OCI-LY3 (cell line): ENCODE measurements around the gene MYO5A.
A peak's percentile ranks its signal among the peaks of the same experiment; 100 is the strongest.

ENCODE experiments used
- H2AFZ ChIP-seq: fragments of 200-600, 300-600 bp; shearing (Covaris generic); 2 replicates; pipeline ENCODE4 v1.6.0; 2014; ENCODE audit warnings: antibody characterized with exemption, low read depth, low read length
- H3K27ac ChIP-seq: fragments of 200-600, 300-600 bp; sonication (generic); 2 replicates; pipeline ENCODE4 v1.5.1; 2014; ENCODE audit warnings: mild to moderate bottlenecking, low read length, moderate library complexity, mixed read lengths
- H3K27me3 ChIP-seq: fragments of 200-600, 300-600 bp; sonication (generic); 2 replicates; pipeline ENCODE4 v1.6.1; 2014; ENCODE audit warnings: low read depth, low read length, mixed read lengths
- H3K36me3 ChIP-seq: fragments of 200-600, 300-600 bp; sonication (generic); replicated peaks from 2 replicates; pipeline ENCODE3; 2014; ENCODE audit warnings: low read depth, low read length, mixed read lengths
- H3K4me1 ChIP-seq: fragments of 300-600, 200-600 bp; sonication (generic); 2 replicates; pipeline ENCODE4 v1.6.1; 2014; ENCODE audit warnings: low read length, mixed read lengths
- H3K4me2 ChIP-seq: fragments of 200-600, 300-600 bp; sonication (generic); 2 replicates; pipeline ENCODE4 v1.6.1; 2014; ENCODE audit warnings: low read length, mixed read lengths
- H3K4me3 ChIP-seq: fragments of 300-600, 200-600 bp; sonication (generic); 2 replicates; pipeline ENCODE4 v1.5.1; 2014; ENCODE audit warnings: antibody characterized with exemption, mild to moderate bottlenecking, low read length, moderate library complexity
- H3K79me2 ChIP-seq: fragments of 300-600, 200-600 bp; shearing (Covaris generic); 2 replicates; pipeline ENCODE4 v1.6.1; 2014; ENCODE audit warnings: mild to moderate bottlenecking, low read length, mixed read lengths
- H3K9ac ChIP-seq: fragments of 300-600, 200-600 bp; shearing (Covaris generic); 2 replicates; pipeline ENCODE4 v1.6.0; 2014; ENCODE audit warnings: mild to moderate bottlenecking, low read length, moderate library complexity
- H3K9me3 ChIP-seq: fragments of 200-600, 300-600 bp; shearing (Covaris generic); 2 replicates; pipeline ENCODE4 v1.6.1; 2014; ENCODE audit warnings: low read length, mixed read lengths; ENCODE audit not compliant: insufficient read depth
- H4K20me1 ChIP-seq: fragments of 200-600, 300-600 bp; sonication (generic); 2 replicates; pipeline ENCODE4 v1.6.1; 2016; ENCODE audit warnings: low read length, mixed read lengths; ENCODE audit not compliant: insufficient read depth
- CTCF ChIP-seq: fragments of 200-600, 300-600 bp; sonication (generic); IDR thresholded peaks from 2 replicates; pipeline ENCODE4 v1.5.1; 2014; ENCODE audit warnings: antibody characterized with exemption, low read length, low read depth
- EZH2phosphoT487 ChIP-seq: fragments of 200-600 bp; shearing (Covaris generic); IDR thresholded peaks from 2 replicates; pipeline ENCODE4 v1.6.1; 2018; ENCODE audit warnings: antibody characterized with exemption, mixed run types, low read depth

MYO5A gene

GRCh38 chr15:52423852-52424251, 104.8 kb downstream of the MYO5A start:
- Histone ChIP-seq H3K27ac (no peak overlapping the region), H3K4me3 (no peak overlapping the region), H3K79me2 (no peaks in the 10 kb centered on the region), H3K9ac (no peak overlapping the region), H4K20me1 (no peaks in the 10 kb centered on the region), H3K27me3 (no peaks in the 10 kb centered on the region), H3K4me2 (no peak overlapping the region), H3K4me1 (peaks cover 40% of the 10 kb centered on the region), H2AFZ (no peak overlapping the region), H3K36me3 (peaks cover 14% of the 10 kb centered on the region), H3K9me3 (no peaks in the 10 kb centered on the region)
- no peak for TF ChIP-seq CTCF
- no peak for TF ChIP-seq EZH2phosphoT487

- Histone ChIP-seq H3K9me3 (no peaks in the 10 kb centered on the region; the same call in 1 of the 2 replicates), H3K27ac (peak overlapping the region; percentile 74), H4K20me1 (no peaks in the 10 kb centered on the region), H3K79me2 (no peaks in the 10 kb centered on the region), H3K27me3 (no peaks in the 10 kb centered on the region), H3K9ac (no peak overlapping the region), H3K4me1 (peaks cover 53% of the 10 kb centered on the region), H3K4me3 (no peak overlapping the region), H3K4me2 (peak overlapping the region; percentile 54; the same call in 1 of the 2 replicates), H3K36me3 (peaks cover 24% of the 10 kb centered on the region), H2AFZ (no peak overlapping the region)
- TF ChIP-seq EZH2phosphoT487 (no peak), CTCF (no peak)
Observed at GRCh38 chr15:52422001-52422400, 106.7 kb downstream of the MYO5A start.

GRCh38 chr15:52421029-52421428, 107.7 kb downstream of the MYO5A start:
- H2AFZ ChIP-seq: no peak overlapping the region
- peak overlapping the region; percentile 23; the same call in 1 of the 2 replicates for H3K9ac ChIP-seq
- peak overlapping the region; percentile 54 for H3K4me2 ChIP-seq

GRCh38 chr15:52419494-52419893, 109.2 kb downstream of the MYO5A start:
- Histone ChIP-seq H3K27me3 (no peaks in the 10 kb centered on the region), H3K4me3 (no peak overlapping the region), H3K9me3 (no peaks in the 10 kb centered on the region; the same call in 1 of the 2 replicates), H3K9ac (no peak overlapping the region), H3K79me2 (no peaks in the 10 kb centered on the region), H3K27ac (peak overlapping the region; percentile 9; the same call in 1 of the 2 replicates), H4K20me1 (no peaks in the 10 kb centered on the region), H2AFZ (no peak overlapping the region), H3K4me2 (no peak overlapping the region), H3K36me3 (peaks cover 22% of the 10 kb centered on the region), H3K4me1 (peaks cover 53% of the 10 kb centered on the region)
- no peak for TF ChIP-seq EZH2phosphoT487
- no peak for TF ChIP-seq CTCF

More at GRCh38 chr15:52421029-52421428, 107.7 kb downstream of the MYO5A start:
- no peaks in the 10 kb centered on the region for H4K20me1 ChIP-seq
- peaks cover 53% of the 10 kb centered on the region for H3K4me1 ChIP-seq
- H3K4me3 ChIP-seq: peak overlapping the region; percentile 21; the same call in 1 of the 2 replicates
- H3K9me3 ChIP-seq: no peaks in the 10 kb centered on the region; the same call in 1 of the 2 replicates
- TF ChIP-seq EZH2phosphoT487: no peak
- no peak for TF ChIP-seq CTCF
- peak overlapping the region; percentile 74 for H3K27ac ChIP-seq
- no peaks in the 10 kb centered on the region for H3K79me2 ChIP-seq
- peaks cover 24% of the 10 kb centered on the region for H3K36me3 ChIP-seq
- H3K27me3 ChIP-seq: no peaks in the 10 kb centered on the region
